Activated CD4-positive, alpha-beta T cell treated with anti-CD3 and anti-CD28 coated beads, Interleukin-2, amount 10 ng/mL, durations not matched to agents 24 days and 14 days (primary cell): Measurements from ENCODE around the gene CDH4. TPM values are rescaled to one million over a fixed set of nuclear protein-coding genes. Genes with fewer than 3 reads are reported as not detected.

Experiments used
- DNase-seq: peaks from one replicate; pipeline ENCODE4 v3.0.0; 2022
- H3K27ac Mint-ChIP-seq: one replicate; pipeline ENCODE4 v1.8.0; 2022; ENCODE audit warnings: mild to moderate bottlenecking, mixed read lengths
- H3K27me3 Mint-ChIP-seq: one replicate; pipeline ENCODE4 v1.8.0; 2022; ENCODE audit warnings: mixed read lengths
- H3K36me3 Mint-ChIP-seq: one replicate; pipeline ENCODE4 v1.8.0; 2022; ENCODE audit warnings: low read depth, mild to moderate bottlenecking, mixed read lengths
- H3K4me1 Mint-ChIP-seq: one replicate; pipeline ENCODE4 v1.8.0; 2021; ENCODE audit warnings: mixed read lengths
- H3K4me3 Mint-ChIP-seq: one replicate; pipeline ENCODE4 v1.8.0; 2022; ENCODE audit warnings: mild to moderate bottlenecking, moderate library complexity, mixed read lengths
- H3K9me3 Mint-ChIP-seq: one replicate; pipeline ENCODE4 v1.8.0; 2021; ENCODE audit warnings: mixed read lengths
- intact Hi-C: fragments of 100-400 bp; cut with micrococcal nuclease; formaldehyde crosslinking; loops from one replicate; pipeline ENCODE4 v1.15.1; 2023
- total RNA-seq: library from RNA; stranded (reverse); gene quantifications from 2 replicates; pipeline ENCODE4 v1.2.3, GENCODE V29; 2022

CDH4 gene
- total RNA-seq, 1 donor from 2014 or later, result not detected

DNA sequence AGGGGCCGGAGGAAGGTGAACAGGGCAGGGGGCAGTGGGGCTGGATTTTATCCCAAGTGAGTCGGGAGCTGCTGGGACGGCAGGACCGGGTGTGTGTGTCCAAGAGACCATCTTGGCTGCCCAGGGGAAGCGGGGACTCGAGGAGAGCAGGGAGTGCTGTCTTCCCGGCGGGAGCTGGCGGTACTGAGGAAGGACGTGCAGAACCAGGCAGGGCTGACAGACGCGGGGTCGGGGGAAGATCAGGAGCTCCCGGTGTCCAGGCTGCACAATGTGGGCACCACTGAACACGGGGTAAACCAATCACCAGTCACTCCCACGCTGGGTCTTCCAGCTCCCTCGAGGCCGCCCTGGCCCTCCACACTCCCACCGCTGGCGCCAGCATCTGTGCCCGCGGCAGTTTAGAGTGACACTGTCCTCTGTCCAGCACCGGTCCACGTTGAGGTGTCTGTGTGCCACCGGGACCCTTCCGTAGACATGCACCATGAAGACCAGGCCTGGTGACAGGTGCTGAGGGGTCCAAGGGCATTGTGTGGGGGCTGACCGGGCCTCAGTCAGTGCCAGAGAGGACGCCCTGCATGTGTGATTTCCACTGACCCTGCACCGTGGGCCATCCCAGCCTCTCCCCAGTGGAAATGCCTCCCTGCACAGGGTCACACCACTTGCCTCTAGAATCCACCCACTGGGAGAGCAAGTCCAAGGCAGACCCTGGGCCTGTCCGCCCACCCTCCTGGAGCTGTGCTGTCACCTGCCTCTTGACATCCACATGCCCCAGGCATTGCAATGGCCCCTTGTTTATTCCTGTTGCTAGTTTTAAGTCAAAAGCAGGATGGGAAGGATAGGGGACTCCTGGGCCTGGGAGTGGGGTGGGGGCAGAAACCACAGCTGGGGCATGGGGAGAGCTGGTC is 411.7 kb downstream of the CDH4 start:
- no peaks in the 10 kb centered on the region for H3K9me3 Mint-ChIP-seq
- no peak overlapping the region for H3K27ac Mint-ChIP-seq
- no peaks in the 10 kb centered on the region for H3K36me3 Mint-ChIP-seq
- no peaks in the 10 kb centered on the region for H3K27me3 Mint-ChIP-seq
- H3K4me1 Mint-ChIP-seq, result no peaks in the 10 kb centered on the region
- intact Hi-C loops, result no loop called here
- no peak overlapping the region for H3K4me3 Mint-ChIP-seq
- no peak for DNase-seq

DNA sequence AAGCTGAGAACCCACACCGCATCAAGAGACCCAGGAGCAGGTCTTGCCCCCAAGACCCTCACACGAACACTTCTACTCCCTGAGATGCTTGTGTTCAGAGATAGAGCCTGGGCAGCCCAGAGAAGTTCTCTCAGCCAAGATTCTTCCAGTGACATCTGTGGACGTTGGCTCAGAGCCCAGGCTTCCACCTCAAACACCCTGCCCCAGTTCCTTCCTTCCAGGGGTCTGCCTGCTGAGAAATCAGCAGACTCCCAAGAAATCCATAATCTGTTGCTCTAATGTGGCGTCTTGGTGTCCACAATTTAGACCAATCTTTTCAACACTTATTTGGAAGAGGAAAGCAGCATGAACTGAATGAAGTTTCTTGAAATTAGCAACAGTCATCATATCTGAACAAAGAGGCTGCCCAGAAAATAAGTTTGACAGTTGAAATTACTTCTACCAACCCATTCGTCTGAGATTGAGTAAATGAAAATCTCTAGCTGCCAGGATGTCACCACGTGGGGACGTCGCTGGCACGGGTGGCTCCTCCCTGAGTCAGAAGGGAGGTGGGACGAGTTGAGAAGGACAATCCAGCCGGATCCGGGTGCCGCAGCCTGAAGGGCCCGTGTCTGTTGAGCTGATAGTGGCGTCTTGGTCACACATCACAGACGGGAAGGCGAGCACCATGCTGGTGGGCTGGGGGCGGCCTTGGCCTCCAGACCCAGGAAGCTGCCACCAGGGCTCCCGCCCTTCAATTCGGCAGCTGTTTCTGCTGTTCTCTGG is 412.7 kb downstream of the CDH4 start:
- intact Hi-C loops, result no loop called here
- no peak for DNase-seq
- Mint-ChIP-seq H3K27ac (no peak overlapping the region), H3K9me3 (no peaks in the 10 kb centered on the region), H3K4me3 (no peak overlapping the region), H3K4me1 (no peaks in the 10 kb centered on the region), H3K36me3 (no peaks in the 10 kb centered on the region), H3K27me3 (no peaks in the 10 kb centered on the region)

DNA sequence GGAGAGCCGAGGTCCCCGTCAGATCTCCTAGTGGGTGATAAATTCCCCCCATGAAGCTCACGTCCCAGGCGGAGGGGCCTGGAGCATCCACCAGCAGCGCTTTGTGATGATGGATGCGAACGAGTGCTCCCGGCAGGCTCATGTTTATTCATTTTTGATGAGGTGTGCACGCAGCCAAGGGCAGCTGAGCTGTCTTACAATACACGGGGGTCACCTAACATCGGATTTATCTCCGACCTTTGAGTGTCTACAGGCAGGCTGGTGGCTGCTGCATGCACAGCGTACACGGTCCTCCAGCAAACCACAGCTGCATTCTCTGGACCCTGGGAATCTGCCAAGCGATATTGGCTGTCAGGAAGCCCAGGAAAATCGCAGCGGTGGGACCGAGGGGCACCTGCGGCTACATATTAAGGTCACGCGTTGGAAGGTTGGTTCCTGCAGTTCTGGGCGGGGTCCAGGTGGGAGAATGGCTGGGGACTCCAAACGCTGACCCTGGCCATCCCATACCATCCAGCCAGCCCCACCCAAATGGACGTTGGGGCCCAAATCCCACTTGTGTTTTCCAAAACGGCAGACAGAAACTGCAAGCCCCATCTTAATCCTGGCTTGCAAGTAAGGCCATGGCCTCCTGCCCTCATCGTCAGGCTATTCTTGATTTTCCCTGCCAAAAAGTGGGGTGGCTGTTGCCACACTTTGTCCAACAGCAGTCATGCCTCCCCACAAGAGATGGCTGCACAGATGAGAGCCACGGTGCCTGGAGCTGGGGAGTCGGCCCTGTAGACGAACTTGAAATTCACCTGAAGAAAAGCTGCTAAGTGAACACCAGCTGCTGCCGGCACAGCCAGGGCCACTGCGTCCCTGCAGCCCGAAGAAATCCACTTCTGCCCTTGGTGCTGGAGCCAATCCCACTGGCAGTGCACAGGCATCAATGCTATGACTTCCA is 413.7 kb downstream of the CDH4 start:
- intact Hi-C loops, result no loop called here
- Mint-ChIP-seq H3K27me3 (no peaks in the 10 kb centered on the region), H3K27ac (no peak overlapping the region), H3K4me3 (no peak overlapping the region), H3K9me3 (no peaks in the 10 kb centered on the region), H3K36me3 (no peaks in the 10 kb centered on the region), H3K4me1 (no peaks in the 10 kb centered on the region)
- no peak for DNase-seq

DNA sequence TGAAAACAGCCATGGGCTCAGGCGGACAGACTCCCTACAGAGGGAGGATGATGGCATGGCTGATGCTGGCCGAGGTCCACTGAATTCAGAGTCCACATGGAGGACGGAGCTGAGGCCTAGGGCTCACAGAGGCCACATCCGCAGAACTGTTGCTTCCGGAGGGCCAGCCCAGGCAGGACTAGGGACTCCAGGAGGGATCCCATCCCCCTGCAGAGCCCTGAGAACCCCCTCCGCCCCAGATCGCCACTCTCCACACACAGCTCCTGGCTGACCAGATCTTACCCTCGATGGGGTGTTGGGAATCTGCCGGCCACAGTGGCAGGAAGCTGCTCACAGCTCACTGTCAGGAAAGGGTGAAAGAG is 414.4 kb downstream of the CDH4 start:
- no peaks in the 10 kb centered on the region for H3K4me1 Mint-ChIP-seq
- no peaks in the 10 kb centered on the region for H3K9me3 Mint-ChIP-seq
- H3K36me3 Mint-ChIP-seq, result no peaks in the 10 kb centered on the region
- intact Hi-C loops, result no loop called here
- no peaks in the 10 kb centered on the region for H3K27me3 Mint-ChIP-seq
- H3K4me3 Mint-ChIP-seq, result no peak overlapping the region
- H3K27ac Mint-ChIP-seq, result no peak overlapping the region
- DNase-seq, result no peak

DNA sequence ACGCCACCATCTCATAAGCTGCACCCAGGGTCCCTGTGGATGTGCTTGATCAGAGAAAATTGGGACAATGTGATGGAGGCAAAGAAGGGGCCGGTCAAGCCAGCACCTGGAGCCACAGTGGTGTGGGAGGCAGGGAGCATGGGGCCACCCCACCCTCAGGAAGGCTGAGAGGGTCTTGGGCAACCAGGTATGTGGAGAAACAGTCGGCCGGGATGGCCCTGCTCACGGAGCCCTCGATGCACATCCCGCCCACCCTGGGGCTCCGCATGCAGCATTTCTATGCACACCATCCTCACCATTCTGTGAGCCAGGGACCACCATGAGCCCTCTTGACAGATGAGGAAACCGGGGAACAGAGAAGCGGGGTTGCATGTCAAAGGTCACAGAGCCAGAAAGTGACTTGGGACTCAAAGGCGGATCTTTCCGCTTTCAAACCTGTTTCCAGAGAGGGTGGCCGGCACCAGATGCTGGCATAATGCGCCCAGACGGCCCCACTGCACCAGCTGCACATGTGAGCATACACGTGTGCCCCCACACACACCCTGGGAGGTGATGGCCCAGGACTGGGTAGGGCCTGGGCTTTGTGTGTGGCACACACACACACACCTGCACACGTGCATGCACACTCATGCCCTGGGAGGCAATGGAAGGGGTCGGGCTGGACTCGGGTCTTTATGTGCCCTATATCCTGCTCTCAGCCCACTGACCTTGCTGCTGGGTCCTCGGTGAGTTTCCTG is 415.2 kb downstream of the CDH4 start:
- no peak overlapping the region for H3K27ac Mint-ChIP-seq
- H3K4me1 Mint-ChIP-seq, result no peaks in the 10 kb centered on the region

DNA sequence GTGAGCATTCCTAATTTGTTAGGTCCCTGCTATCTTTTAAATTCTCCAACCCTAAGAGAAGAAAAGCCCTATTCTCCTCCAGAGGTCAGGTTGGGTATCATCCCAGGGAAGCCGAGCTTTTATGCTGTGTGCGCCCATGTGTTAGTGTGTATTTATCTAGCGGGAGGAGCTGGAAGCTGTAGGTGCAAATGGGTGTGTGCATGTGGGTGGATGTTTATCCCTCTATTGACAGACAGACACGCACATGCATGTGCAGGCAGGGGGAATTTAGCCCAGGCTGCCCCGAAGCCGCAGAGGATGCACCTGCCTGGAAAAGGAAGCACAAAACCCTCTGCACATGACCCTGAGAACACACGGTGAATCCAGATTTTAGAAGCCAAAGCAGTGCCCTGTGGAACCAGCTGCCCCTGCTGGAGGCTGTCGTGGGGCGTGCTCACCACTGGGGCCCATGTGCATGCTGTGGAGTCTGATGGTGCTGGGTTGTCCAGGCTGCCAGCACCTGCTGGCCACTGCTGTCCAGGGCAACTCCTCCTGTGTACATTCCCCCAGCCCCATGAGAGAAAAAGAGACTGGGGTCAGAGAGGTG is 416.1 kb downstream of the CDH4 start:
- Mint-ChIP-seq H3K4me1 (no peaks in the 10 kb centered on the region), H3K27me3 (no peaks in the 10 kb centered on the region), H3K36me3 (no peaks in the 10 kb centered on the region), H3K9me3 (no peaks in the 10 kb centered on the region), H3K4me3 (no peak overlapping the region), H3K27ac (no peak overlapping the region)
- no peak for DNase-seq
- intact Hi-C loops, result no loop called here

More for the DNA sequence above, 415.2 kb downstream of the CDH4 start:
- Mint-ChIP-seq H3K9me3 (no peaks in the 10 kb centered on the region), H3K4me3 (no peak overlapping the region), H3K36me3 (no peaks in the 10 kb centered on the region), H3K27me3 (no peaks in the 10 kb centered on the region)
- DNase-seq, result no peak
- intact Hi-C loops, result no loop called here

DNA sequence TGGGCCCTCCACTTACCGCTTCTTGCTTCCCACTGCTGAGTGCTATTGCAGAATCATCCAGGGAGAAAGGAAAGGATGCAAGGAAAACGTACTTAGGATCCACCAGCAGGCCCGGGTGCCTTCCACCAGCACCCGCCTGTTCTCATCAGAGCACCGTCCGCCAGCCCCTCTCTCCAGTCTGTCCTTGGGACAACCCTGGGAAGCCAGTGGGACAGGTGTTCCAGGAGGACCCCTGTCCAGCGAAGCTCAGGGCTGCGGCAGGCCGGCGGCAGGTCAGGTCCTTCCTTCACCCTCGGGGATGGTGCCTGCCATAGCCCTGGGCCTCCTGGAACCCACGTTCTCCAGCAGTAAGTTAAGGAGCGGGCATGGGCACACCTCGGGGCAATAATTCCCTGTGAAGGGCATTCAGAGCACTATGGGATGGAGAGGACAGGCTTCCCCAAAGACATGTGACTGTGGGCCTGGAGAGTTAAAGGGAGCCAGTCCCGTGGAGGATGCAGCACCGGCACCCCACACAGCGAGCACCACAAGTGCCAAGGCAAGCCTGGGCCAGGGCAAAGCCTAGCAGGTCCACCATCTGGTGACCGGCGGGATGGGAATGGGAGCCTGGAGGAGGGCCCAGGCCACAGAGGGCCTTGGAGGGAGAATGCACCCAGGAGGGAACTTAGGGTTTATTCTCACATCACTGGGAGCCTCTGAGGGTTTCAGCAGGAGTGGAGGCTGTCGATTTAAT is 416.9 kb downstream of the CDH4 start:
- no peak overlapping the region for H3K27ac Mint-ChIP-seq
- no peaks in the 10 kb centered on the region for H3K27me3 Mint-ChIP-seq
- H3K4me1 Mint-ChIP-seq, result no peaks in the 10 kb centered on the region
- no peak overlapping the region for H3K4me3 Mint-ChIP-seq
- H3K36me3 Mint-ChIP-seq, result no peaks in the 10 kb centered on the region
- H3K9me3 Mint-ChIP-seq, result no peaks in the 10 kb centered on the region
- intact Hi-C loops, result no loop called here
- no peak for DNase-seq

DNA sequence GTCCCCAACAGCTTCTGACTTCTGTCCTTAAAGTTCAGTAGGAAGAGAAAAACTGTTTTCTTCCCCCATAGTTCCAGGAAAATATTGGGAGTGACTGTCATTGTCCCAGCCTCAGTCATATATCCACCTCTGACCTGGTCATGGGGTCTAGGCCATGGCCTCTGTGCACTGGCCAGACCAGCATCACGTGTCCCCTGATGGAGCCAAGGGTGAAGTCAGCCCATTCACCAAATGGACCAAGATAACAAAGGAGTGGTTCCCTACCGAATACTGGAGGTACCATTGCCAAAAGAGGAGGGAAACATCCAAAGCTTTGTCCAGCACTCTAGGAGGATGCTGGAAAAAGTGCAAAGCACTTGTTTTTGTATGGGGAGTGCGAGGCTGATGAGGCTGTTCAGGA is 418.2 kb downstream of the CDH4 start:
- Mint-ChIP-seq H3K4me1 (no peaks in the 10 kb centered on the region), H3K27ac (peak overlapping the region; percentile 25), H3K27me3 (no peaks in the 10 kb centered on the region), H3K4me3 (no peak overlapping the region), H3K9me3 (no peaks in the 10 kb centered on the region), H3K36me3 (no peaks in the 10 kb centered on the region)
- intact Hi-C loops, result no loop called here
- DNase-seq, result no peak

DNA sequence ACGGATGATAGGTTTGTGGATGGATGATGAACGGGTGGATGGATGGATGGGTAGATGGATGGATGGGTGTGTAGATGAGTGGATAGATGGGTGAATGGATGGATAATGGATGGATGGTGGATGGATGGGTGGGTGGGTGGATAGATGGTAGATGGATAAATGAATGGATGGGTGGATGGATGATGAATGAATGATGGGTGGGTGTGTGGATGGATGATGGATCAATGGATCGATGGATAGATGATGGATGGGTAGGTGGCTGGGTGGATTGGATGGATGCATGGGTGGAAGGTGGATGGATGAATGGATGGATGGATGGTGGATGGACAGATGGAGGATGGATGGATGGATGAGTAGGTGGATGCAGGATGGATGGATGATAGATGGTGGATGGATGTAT is 419.5 kb downstream of the CDH4 start:
- Mint-ChIP-seq H3K9me3 (no peaks in the 10 kb centered on the region), H3K36me3 (no peaks in the 10 kb centered on the region), H3K4me1 (no peaks in the 10 kb centered on the region), H3K4me3 (no peak overlapping the region), H3K27me3 (no peaks in the 10 kb centered on the region), H3K27ac (no peak overlapping the region)
- intact Hi-C loops, result no loop called here
- no peak for DNase-seq

DNA sequence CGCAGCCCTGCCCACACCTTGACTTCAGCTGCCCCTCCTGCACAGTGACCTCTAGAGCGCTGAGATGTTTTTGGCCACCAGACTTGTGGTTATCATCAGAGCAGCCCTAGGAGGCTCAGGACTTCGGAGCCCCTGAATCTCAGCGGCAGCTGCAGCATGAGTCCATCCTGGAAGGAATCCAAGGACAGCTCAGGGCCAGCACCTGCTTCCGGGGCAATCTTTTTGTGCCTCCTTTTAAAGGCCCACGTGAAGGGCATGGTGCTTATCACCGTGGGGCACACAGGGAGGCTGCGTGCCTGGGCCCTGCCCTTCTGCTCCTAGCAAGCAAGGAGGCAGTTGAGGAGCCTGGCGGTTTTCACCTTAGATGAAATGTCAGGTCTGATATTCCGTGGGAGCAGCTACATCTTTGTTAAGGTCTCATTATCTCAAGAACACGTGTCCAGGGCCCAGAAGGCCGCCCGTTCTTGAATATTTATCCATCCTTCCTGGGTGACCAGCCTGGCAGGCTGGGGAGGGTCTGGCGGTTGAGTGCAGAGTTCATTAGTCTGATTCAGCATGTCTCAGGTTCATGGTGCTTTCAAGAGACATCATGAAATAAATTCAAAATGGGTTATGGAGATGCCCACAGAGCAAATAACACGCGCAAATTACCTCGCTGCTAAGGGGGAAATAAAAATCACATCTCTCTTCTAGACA is 421.2 kb downstream of the CDH4 start:
- intact Hi-C loops, result no loop called here
- DNase-seq, result no peak
- no peak overlapping the region for H3K4me3 Mint-ChIP-seq
- H3K9me3 Mint-ChIP-seq, result no peaks in the 10 kb centered on the region
- H3K36me3 Mint-ChIP-seq, result no peaks in the 10 kb centered on the region
- H3K27me3 Mint-ChIP-seq, result no peaks in the 10 kb centered on the region
- H3K4me1 Mint-ChIP-seq, result no peaks in the 10 kb centered on the region
- H3K27ac Mint-ChIP-seq, result no peak overlapping the region

DNA sequence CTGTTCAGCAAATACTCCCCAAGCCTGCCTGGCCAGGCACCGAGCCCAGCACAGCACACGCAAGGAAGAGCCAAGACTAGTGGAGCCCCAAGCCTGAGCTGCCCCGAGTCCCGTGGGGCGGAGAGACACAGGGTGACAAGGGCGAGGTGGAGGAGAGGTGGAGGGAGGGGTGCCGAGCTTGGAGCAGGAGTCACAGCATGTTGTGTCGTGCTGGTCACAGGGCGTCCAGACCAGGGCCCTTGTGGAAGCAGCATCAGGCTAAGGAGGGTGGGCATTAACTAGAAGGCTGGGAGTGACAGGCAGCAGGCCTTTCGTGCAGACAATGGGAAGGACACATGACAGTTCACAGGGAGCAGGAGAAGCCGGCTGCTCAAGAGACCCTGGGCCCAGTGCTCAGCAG is 422.1 kb downstream of the CDH4 start:
- H3K36me3 Mint-ChIP-seq, result no peaks in the 10 kb centered on the region
- H3K4me1 Mint-ChIP-seq, result no peaks in the 10 kb centered on the region
- no peak overlapping the region for H3K27ac Mint-ChIP-seq
- no peak overlapping the region for H3K4me3 Mint-ChIP-seq
- no peaks in the 10 kb centered on the region for H3K9me3 Mint-ChIP-seq
- DNase-seq, result no peak
- no peaks in the 10 kb centered on the region for H3K27me3 Mint-ChIP-seq
- intact Hi-C loops, result no loop called here

DNA sequence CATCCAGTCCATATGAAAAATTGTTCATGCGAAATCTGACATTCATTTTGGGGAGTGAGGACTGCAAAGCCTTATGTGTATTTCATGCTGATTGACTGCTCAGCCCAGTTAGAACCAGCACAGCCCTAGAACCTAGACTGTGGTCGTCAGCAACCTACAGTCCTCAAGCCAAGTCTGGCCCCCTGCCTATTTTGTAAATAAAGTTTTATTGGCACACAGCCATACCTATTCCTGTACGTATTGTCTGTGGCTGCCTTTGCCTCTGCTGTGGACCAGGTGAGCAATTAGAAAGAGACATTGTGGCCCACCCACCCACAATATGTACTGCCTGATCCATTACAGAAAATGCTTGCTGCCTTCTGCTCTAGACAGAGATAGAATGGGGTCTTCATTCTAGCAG is 422.6 kb downstream of the CDH4 start:
- Mint-ChIP-seq H3K36me3 (no peaks in the 10 kb centered on the region), H3K9me3 (no peaks in the 10 kb centered on the region), H3K27me3 (no peaks in the 10 kb centered on the region), H3K27ac (no peak overlapping the region), H3K4me1 (no peaks in the 10 kb centered on the region), H3K4me3 (no peak overlapping the region)
- no peak for DNase-seq
- intact Hi-C loops, result no loop called here
